H1 (cell line): ENCODE results near the gene ASCC2. TPM values are rescaled to one million over a fixed set of nuclear protein-coding genes. Genes with fewer than 3 reads are reported as not detected.

Experiments used
- CTCF ChIP-seq, 3 experiments: IDR thresholded peaks; 1 replicate in 2 of 3; 2 replicates in 1 of 3; pipeline versions ENCODE4 v1.5.1 to v1.6.1; 2011; ENCODE audit warnings: low read length in 3 of 3, mild to moderate bottlenecking in 3 of 3, inconsistent platforms in 2 of 3, low read depth in 1 of 3, moderate library complexity in 1 of 3; ENCODE audit not compliant: insufficient read depth in 1 of 3; ENCODE audit errors: control extremely low read depth in 1 of 3
- SUZ12 ChIP-seq: fragments of 200-600 bp; sonication (generic); IDR thresholded peaks from 2 replicates; pipeline ENCODE4 v1.6.1; 2012; ENCODE audit warnings: mild to moderate bottlenecking, inconsistent platforms, low read length, moderate library complexity, mixed read lengths
- YY1 ChIP-seq: IDR thresholded peaks from 2 replicates; pipeline ENCODE4 v1.6.1; 2011; ENCODE audit warnings: low read depth, mild to moderate bottlenecking, low read length
- polyA plus RNA-seq, 7 experiments: library from polyadenylated mRNA; depleted of rRNA in 3 of 7; stranded (reverse) in 5 of 7; unstranded in 2 of 7; fragments of >200 nt in 5 of 7; fragments of 200-250 nt in 2 of 7; gene quantifications; 1 replicate in 5 of 7; 2 replicates in 1 of 7; 4 replicates in 1 of 7; pipeline versions ENCODE4 v1.2.1 to v1.2.3, GENCODE V29; 2011 to 2013; ENCODE audit warnings: missing spikeins in 2 of 7, mixed read lengths in 2 of 7
- total RNA-seq: library from RNA; stranded (reverse); fragmentation: NEBNext Ultra II Directional; extraction: Animal tissue kit (Norgen Biotek cat#: 25700); gene quantifications from 2 replicates; pipeline ENCODE4 v1.2.1, GENCODE V29; 2021

Gene ASCC2
- total and polyA plus RNA-seq, 2 of the 8 experiments (the other 6 are each of a cell fraction or from before 2014, with no cell fraction given) = 35.0 to 35.8 TPM

GRCh38 chr22:29833392-29833965, 4.6 kb downstream of the ASCC2 start (continued):
- TF ChIP-seq CTCF (IDR thresholded peaks at IDR 0.05; ENCODE audit: control extremely low read depth in 1 of 3, insufficient read depth in 1 of 3, low read depth in 1 of 3, low read length in 3 of 3) = no peak
- no peak for TF ChIP-seq YY1
- TF ChIP-seq SUZ12 = no peak
